Activated CD4-positive, alpha-beta T cell treated with anti-CD3 and anti-CD28 coated beads, Interleukin-2, amount 50 U/mL, for 48 hours (primary cell): ENCODE results near the gene SNAP25.

Experiments used
- DNase-seq, 2 experiments: peaks; one replicate each; pipeline ENCODE4 v3.0.0-alpha.2; 2020

Gene SNAP25

GRCh38 chr20:10218536-10219451 is at the start of gene SNAP25:
SNAP25 (plus strand) TSS chr20:10218830; CDS start chr20:10275492, 56,662 bp downstream.
- peak; percentile 29 to 35 for DNase-seq

GRCh38 chr20:10169752-10170151 is 48.9 kb upstream of the SNAP25 start:
- DNase-seq = no peak

DNA sequence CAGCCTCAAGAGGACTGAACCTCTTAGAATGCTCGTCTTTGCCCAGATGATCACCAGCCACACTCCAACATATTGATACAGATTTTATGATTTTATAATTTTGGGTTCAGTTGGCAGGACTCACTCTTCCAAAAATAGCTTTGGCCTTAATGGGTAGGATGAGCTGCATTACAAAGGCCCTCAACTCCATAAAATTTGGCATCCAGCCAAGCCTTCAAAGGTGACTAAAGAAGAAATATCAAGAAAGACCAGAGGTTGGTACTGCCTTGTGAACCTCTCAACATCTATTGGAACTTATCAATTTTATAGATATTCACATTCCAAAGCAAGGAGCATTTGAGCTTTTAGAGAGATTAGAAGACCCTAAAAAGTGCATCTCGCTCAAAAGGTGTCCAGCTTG is 48.4 kb upstream of the SNAP25 start:
- no peak for DNase-seq

GRCh38 chr20:10171864-10172751 is 46.5 kb upstream of the SNAP25 start:
- peak; percentile 34 to 48 for DNase-seq

GRCh38 chr20:10172998-10173655 is 45.5 kb upstream of the SNAP25 start:
- DNase-seq = no peak

DNA sequence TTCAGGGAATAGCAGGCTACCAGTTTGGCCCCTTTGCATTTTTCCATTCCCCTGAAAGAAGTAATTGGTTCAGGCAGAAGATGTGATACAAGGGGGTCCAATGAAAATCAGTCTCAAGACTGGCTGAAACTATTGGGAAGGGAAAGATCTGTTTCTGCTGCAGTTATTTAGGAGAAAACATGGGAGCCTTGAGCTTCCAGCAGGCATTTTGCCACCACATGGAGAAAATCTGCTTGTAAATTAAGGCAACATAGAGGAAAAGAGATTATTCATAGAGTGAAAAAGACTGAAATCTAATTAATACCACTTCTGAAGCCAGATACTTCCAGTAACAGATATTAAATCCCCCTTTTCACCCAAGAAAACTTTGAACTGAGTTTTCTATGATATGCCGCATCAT is 44.2 kb upstream of the SNAP25 start:
- no peak for DNase-seq

- no peak for DNase-seq
Measured at GRCh38 chr20:10177326-10177725, 41.3 kb upstream of the SNAP25 start.

DNA sequence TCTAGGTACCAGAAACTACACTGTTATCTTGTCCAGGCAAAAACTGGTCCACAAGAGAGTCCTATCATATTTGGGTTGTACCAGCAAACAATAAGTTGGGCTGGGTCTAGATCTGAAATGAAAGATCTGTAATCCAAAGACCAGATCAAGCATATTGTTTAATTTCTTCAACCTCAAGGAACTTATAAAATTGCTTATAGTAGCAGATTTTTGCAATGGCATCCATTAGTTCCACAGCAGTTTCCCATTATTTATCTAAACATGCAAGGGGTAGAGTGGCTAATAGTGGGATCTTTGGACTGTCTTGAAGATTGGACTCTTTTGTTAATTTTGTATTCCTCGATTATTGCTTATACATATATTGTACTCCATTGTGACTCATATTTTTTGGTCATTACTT is 40.5 kb upstream of the SNAP25 start:
- no peak for DNase-seq

DNA sequence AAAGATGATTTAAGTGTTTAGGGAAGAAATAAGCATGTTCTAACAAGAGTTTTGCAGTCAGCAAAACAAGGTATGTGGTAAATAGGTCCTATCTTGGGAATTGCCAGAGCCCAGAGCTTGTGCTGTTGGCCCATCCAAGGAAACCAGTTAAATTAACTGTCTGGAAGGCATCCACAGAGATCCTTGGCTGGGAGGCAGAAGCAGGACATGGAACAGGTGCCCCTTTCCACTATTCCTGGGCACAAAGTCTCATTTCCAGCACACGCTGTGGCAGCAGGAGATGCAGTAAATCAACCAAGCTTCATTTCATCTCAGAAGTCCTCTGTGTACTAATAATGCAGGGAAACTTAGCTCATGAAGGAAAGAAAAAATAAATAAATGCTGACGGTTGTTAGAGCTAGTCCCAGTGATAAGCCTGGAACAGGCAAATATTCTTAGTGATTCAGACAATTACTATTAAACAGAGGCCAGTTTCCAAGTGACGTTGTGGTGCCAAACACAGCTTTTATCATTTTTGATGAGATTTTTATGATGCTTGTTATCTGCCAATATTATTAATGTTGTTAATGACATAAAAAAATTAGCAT is 39.8 kb upstream of the SNAP25 start:
- no peak for DNase-seq

GRCh38 chr20:10179574-10180298 is 38.9 kb upstream of the SNAP25 start:
- no peak for DNase-seq

GRCh38 chr20:10180651-10181235 is 37.9 kb upstream of the SNAP25 start:
- no peak for DNase-seq

GRCh38 chr20:10185741-10186558 is 32.7 kb upstream of the SNAP25 start:
- DNase-seq = no peak

GRCh38 chr20:10190456-10190855 is 28.2 kb upstream of the SNAP25 start:
- no peak for DNase-seq

DNA sequence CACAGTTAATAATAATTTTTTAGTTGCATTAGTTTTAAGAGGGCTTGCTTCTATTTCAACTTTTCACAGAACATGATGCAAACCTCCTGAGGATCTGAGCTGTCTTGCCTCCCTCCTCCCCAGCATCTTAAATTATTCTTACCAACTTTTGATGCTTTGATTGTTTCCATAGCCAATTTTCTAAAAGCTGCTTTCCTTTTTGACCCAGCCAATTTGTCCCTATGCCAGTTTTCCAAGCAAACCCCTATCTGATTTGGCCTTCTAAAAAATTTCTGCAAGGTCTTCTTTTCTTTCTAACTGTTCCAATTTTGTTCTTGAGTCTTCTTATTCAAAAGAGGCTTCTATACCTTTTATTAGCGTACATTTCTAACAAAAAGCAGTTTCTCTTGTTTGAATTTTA is 26.5 kb upstream of the SNAP25 start:
- DNase-seq = no peak

GRCh38 chr20:10194166-10194565 is 24.5 kb upstream of the SNAP25 start:
- DNase-seq = no peak

DNA sequence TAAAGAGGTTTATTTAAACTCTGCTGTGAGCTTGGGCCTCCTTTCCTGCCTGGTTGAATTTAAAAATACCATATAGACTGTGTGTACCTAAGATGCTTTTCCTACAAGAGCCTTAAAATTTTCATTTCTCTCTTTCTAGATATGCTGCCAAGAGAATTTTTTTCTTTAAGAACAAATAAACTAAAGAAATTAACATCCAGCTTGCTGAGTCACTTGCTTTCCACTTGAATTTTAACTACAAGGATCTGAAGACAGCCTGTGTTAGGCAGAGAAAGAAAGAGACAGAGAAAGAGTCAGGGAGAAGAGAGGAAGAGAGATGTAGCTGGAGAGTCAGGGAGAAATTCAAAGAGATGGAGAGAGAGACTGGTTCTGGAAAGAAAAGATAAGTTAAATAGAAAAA is 18.3 kb upstream of the SNAP25 start:
- no peak for DNase-seq

- no peak for DNase-seq
Measured at GRCh38 chr20:10201321-10201870, 17.2 kb upstream of the SNAP25 start.

DNA sequence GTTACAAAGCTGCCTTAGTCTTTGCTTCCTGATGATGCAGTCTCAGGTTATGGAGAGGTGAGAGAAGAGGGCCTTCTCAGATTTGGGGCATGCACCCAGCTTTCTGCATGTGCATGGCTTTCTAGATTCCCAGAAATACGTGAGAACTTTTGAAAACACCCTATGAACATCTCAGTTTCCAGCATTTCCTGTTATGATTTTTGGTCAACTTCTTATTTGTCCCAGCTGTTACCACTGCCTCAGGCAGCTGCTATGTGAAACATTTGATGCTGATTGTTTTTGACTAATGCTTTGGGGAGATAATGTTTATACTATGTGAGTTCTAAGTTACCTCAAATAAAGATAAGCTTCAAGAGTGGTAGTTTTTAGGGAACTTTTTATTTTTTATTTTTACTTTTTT is 9.5 kb upstream of the SNAP25 start:
- DNase-seq = no peak

DNA sequence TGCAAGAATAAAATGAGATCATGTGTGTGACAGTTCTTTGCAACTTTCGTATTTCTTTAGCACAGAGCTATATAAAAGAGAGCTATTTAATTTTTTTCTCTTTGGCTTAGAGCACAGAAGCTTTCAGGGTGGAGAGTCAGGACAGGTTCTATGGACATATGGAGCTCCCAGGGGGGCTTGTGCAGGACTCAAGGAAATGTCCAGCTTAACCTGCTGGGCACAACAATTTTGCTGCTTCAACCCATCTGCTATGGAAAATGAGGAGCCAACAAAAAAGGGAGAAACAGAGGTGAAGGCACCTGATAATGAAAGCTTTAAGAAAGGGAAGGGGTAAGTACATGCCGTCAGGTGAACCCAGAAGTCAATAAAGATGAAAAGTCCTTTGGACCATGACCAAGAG is 5.1 kb upstream of the SNAP25 start:
- no peak for DNase-seq

DNA sequence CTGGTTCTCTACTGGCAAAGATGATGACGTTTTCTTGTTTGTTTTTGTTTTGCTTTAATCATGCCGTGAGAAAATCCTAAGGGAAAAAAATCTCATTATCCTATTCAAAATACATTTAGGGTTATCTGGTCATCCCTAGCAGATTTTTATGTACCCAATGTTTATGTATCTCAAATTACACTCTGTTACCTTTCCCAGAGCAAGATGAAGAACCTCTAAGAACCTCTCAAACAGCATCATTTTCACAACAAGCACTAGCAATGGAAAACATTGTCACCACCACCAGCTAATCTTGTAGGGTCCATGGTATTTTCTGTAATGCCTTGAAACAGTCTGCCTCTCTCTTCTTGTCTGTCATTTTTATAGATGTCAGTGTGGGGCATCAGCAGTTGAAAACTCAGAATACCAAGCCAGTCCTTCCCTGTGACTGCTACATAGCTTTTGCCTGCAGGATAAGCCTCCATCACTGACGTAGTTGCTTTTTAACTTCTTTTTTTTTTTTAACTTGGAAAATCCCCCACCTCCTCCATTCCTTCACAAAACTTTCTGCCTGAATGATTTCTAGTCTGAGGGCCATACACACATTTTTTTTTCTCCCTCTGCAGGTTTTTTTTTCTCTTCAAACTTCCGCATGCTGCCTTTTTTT is 2.4 kb upstream of the SNAP25 start:
- no peak for DNase-seq
